HEK293 (cell line): Measurements from ENCODE around the gene WDR18.

Experiments used
- MZF1 ChIP-seq: fragments of 450-650 bp; formaldehyde crosslinking; IDR thresholded peaks from 2 replicates; pipeline ENCODE4 v1.5.1; 2017; ENCODE audit warnings: missing biosample characterization, missing genetic modification characterization, borderline replicate concordance
- REPIN1 ChIP-seq: fragments of 450-650 bp; formaldehyde crosslinking; IDR thresholded peaks from 2 replicates; pipeline ENCODE4 v1.5.1; 2017; ENCODE audit warnings: missing biosample characterization, missing genetic modification characterization, low read depth
- ZBTB17 ChIP-seq: fragments of 450-650 bp; formaldehyde crosslinking; IDR thresholded peaks from 2 replicates; pipeline ENCODE4 v1.5.1; 2016; ENCODE audit warnings: missing biosample characterization, missing genetic modification characterization
- ZFP37 ChIP-seq: fragments of 450-650 bp; formaldehyde crosslinking; IDR thresholded peaks from 2 replicates; pipeline ENCODE4 v1.5.1; 2016; ENCODE audit warnings: missing biosample characterization, missing genetic modification characterization
- ZFP41 ChIP-seq: fragments of 450-650 bp; formaldehyde crosslinking; IDR thresholded peaks from 2 replicates; pipeline ENCODE4 v1.5.1; 2016; ENCODE audit warnings: missing biosample characterization, missing genetic modification characterization, borderline replicate concordance
- ZNF513 ChIP-seq: fragments of 450-650 bp; IDR thresholded peaks from 2 replicates; pipeline ENCODE4 v1.5.1; 2018; ENCODE audit warnings: missing biosample characterization, missing genetic modification characterization
- ZNF701 ChIP-seq: fragments of 450-650 bp; formaldehyde crosslinking; IDR thresholded peaks from 2 replicates; pipeline ENCODE4 v1.5.1; 2016; ENCODE audit warnings: missing biosample characterization, missing genetic modification characterization
- ZSCAN16 ChIP-seq: fragments of 450-650 bp; formaldehyde crosslinking; IDR thresholded peaks from 2 replicates; pipeline ENCODE4 v1.5.1; 2016; ENCODE audit warnings: missing biosample characterization, missing genetic modification characterization
- TF ChIP-seq, protein P1 (sequence below): fragments of 450-650 bp; formaldehyde crosslinking; IDR thresholded peaks from 2 replicates; pipeline ENCODE4 v1.5.1; 2016; ENCODE audit warnings: missing biosample characterization, missing genetic modification characterization

GRCh38 chr19:1027650-1028061 lies 43.5 kb downstream of the WDR18 start:
- TF ChIP-seq ZSCAN16 (no peak), ZFP37 (tag by site-specific recombination) (no peak), MZF1 (tag by site-specific recombination) (no peak), REPIN1 (no peak), ZFP41 (tag by site-specific recombination) (no peak), ZBTB17 (tag by site-specific recombination) (no peak), ZNF701 (tag by site-specific recombination) (no peak), ZNF513 (tag by site-specific recombination) (no peak)
- TF ChIP-seq, protein P1, sequence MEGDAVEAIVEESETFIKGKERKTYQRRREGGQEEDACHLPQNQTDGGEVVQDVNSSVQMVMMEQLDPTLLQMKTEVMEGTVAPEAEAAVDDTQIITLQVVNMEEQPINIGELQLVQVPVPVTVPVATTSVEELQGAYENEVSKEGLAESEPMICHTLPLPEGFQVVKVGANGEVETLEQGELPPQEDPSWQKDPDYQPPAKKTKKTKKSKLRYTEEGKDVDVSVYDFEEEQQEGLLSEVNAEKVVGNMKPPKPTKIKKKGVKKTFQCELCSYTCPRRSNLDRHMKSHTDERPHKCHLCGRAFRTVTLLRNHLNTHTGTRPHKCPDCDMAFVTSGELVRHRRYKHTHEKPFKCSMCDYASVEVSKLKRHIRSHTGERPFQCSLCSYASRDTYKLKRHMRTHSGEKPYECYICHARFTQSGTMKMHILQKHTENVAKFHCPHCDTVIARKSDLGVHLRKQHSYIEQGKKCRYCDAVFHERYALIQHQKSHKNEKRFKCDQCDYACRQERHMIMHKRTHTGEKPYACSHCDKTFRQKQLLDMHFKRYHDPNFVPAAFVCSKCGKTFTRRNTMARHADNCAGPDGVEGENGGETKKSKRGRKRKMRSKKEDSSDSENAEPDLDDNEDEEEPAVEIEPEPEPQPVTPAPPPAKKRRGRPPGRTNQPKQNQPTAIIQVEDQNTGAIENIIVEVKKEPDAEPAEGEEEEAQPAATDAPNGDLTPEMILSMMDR (tag by site-specific recombination): no peak
